Transverse colon (tissue), 3 donors: ENCODE results near the gene PTPN11.

ENCODE experiments used
- EP300 ChIP-seq: sonication (generic); formaldehyde crosslinking; IDR thresholded peaks from one replicate; pipeline ENCODE4 v1.6.1; 2017; ENCODE audit warnings: antibody characterized with exemption, low read depth
- POLR2AphosphoS5 ChIP-seq, 3 donors: sonication (generic); formaldehyde crosslinking; IDR thresholded peaks; one replicate each; pipeline ENCODE4 v1.6.1; 2016; ENCODE audit warnings: antibody characterized with exemption in 3 of 3

DNA sequence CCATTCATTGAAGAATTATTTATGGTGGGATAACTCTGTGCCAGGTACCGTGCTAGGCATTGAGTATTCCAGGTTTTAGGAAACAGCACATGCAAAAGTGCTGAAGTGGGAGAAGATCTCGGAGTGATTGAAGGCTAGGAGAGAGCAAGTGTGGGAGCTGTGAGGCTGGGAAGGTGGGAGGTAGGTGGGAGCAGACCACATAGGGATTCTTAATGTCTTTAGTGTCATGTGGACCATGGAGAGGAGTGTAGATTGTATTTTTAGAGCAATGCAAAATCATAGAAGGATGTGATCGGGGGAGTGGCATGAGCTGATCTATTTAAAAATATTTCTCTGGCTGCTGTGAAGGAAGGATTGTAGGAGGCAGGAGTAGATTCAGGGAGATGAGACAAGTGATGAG lies 5.4 kb downstream of the PTPN11 start:
- TF ChIP-seq POLR2AphosphoS5 (IDR thresholded peaks at IDR 0.05) (no peak), EP300 (no peak)
